ENCODE measurements around the gene SCGB1D1. TPM values are rescaled to one million over a fixed set of nuclear protein-coding genes. Genes with fewer than 3 reads are reported as not detected.

SCGB1D1 gene
- total and polyA plus RNA-seq, 2 experiments from 2014 or later: not detected

DNA sequence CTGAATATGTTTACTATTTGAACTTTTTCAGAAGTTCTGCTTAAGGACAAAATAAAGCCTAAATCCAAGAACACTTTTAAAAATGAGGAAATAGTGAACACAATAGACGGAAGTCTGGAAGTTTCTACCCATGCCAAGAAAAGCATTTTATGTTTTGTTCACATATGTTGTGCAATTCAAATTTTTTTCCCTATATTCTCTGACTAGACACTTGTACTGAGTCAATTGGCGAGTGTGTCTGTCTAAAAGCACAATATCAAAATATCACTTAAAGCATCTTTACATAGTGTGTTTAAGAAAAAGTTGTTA lies 37.0 kb upstream of the SCGB1D1 start (continued):
- TF ChIP-seq, protein P1, sequence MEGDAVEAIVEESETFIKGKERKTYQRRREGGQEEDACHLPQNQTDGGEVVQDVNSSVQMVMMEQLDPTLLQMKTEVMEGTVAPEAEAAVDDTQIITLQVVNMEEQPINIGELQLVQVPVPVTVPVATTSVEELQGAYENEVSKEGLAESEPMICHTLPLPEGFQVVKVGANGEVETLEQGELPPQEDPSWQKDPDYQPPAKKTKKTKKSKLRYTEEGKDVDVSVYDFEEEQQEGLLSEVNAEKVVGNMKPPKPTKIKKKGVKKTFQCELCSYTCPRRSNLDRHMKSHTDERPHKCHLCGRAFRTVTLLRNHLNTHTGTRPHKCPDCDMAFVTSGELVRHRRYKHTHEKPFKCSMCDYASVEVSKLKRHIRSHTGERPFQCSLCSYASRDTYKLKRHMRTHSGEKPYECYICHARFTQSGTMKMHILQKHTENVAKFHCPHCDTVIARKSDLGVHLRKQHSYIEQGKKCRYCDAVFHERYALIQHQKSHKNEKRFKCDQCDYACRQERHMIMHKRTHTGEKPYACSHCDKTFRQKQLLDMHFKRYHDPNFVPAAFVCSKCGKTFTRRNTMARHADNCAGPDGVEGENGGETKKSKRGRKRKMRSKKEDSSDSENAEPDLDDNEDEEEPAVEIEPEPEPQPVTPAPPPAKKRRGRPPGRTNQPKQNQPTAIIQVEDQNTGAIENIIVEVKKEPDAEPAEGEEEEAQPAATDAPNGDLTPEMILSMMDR (conservative IDR thresholded peaks at IDR 0.05; ENCODE audit: low read depth in 2 of 2): no peak
- TF ChIP-seq EZH2 (IDR thresholded peaks at IDR 0.05; ENCODE audit: low read depth, unreplicated experiment) (no peak), REST (IDR thresholded peaks at IDR 0.05; ENCODE audit: unreplicated experiment) (no peak)

DNA sequence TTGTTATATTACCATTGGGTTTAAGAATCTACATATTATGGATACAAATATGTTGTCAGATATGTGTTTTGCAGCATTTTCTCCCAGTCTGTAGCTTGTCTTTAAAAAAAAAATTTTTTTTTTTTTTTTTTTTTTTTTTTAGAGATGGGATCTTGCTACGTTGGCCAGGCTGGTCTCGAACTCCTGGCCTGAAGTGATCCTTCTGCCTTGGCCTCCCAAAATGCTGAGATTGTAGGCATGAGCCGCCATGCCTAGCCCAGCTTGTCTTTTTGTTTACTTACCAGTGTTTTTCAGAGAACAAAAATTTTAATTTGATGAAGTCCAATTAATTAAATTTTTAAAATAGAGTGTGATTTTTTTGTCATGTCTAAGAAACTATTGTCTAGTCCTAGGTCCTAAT lies 36.4 kb upstream of the SCGB1D1 start:
- no peaks in the 10 kb centered on the region; the same call in 1 of the 2 replicates for H4K20me1 ChIP-seq (replicated peaks; ENCODE audit: insufficient read depth)
- Mint-ChIP-seq H3K9me3 (no peaks in the 10 kb centered on the region), H3K27ac (no peak overlapping the region), H3K36me3 (ENCODE audit: low read depth) (peaks cover 45% of the 10 kb centered on the region), H3K4me1 (no peaks in the 10 kb centered on the region), H3K4me3 (no peak overlapping the region), H3K27me3 (ENCODE audit: insufficient read depth, low read depth, poor library complexity) (peaks cover 6% of the 10 kb centered on the region)
- H3K79me2 ChIP-seq (replicated peaks; ENCODE audit: insufficient read depth): no peaks in the 10 kb centered on the region
- H3K4me2 ChIP-seq: no peak overlapping the region
- H3K27ac ChIP-seq (ENCODE audit: low read depth): no peak overlapping the region
- no peaks in the 10 kb centered on the region for H3F3A ChIP-seq (replicated peaks; ENCODE audit: low read depth)
- TF ChIP-seq STAT1 (IDR thresholded peaks at IDR 0.05; ENCODE audit: unreplicated experiment): no peak
- no peak overlapping the region for H2AFZ ChIP-seq
- H3K4me1 ChIP-seq (ENCODE audit: insufficient read depth): no peaks in the 10 kb centered on the region
- no peak for DNase-seq (ENCODE audit: low spot score)
- no peaks in the 10 kb centered on the region for H3K9me2 ChIP-seq (ENCODE audit: insufficient read depth)
- no peak overlapping the region for H3K4me3 ChIP-seq
- H3K27me3 ChIP-seq (ENCODE audit: insufficient read depth): no peaks in the 10 kb centered on the region
- H3K36me3 ChIP-seq (ENCODE audit: insufficient read depth): peaks cover 17% of the 10 kb centered on the region
- ATAC-seq: no peak

DNA sequence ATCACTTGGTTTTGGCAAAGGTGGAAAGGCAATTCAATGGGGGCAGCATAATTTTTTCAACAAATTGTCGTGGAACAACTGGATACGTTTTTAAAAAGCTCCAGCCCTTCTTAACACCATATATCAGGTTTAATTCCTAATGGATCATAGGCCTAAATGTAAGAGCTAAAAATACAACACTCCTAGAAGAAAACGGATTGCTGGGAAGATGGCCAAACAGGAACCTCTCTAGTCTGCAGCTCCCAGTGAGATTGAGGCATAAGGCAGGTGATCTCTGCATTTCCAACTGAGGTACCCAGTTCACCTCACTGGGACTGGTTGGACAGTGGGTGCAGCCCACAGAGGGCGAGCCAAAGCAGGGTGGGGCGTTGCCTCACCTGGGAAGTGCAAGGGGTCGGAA lies 32.4 kb upstream of the SCGB1D1 start:
- no peaks in the 10 kb centered on the region for H3K27me3 Mint-ChIP-seq (ENCODE audit: insufficient read depth, low read depth, poor library complexity)
- H3K4me1 ChIP-seq (ENCODE audit: insufficient read depth): no peaks in the 10 kb centered on the region
- H4K20me1 ChIP-seq (replicated peaks; ENCODE audit: insufficient read depth): no peaks in the 10 kb centered on the region; the same call in 1 of the 2 replicates
- peaks cover 8% of the 10 kb centered on the region for H3K36me3 Mint-ChIP-seq (ENCODE audit: low read depth)
- H3K27me3 ChIP-seq (ENCODE audit: insufficient read depth): no peaks in the 10 kb centered on the region
- H3K4me1 Mint-ChIP-seq: no peaks in the 10 kb centered on the region
- H3K36me3 ChIP-seq (ENCODE audit: insufficient read depth): 0 out of 2 replicates have a peak, but pooled peaks cover 4% of the 10 kb centered on the region
- ATAC-seq (no peak), DNase-seq (ENCODE audit: low spot score) (no peak)
- H3K4me2 ChIP-seq: no peak overlapping the region
- no peak overlapping the region for H3K4me3 ChIP-seq
- no peak overlapping the region for H3K27ac ChIP-seq (ENCODE audit: low read depth)
- no peaks in the 10 kb centered on the region for H3K9me2 ChIP-seq (ENCODE audit: insufficient read depth)
- H3K9me3 Mint-ChIP-seq: no peaks in the 10 kb centered on the region
- no peak overlapping the region for H3K27ac Mint-ChIP-seq
- no peaks in the 10 kb centered on the region for H3F3A ChIP-seq (replicated peaks; ENCODE audit: low read depth)
- H3K4me3 Mint-ChIP-seq: no peak overlapping the region
- no peak overlapping the region for H2AFZ ChIP-seq
- H3K79me2 ChIP-seq (replicated peaks; ENCODE audit: insufficient read depth): no peaks in the 10 kb centered on the region
- TF ChIP-seq EZH2phosphoT487 (IDR thresholded peaks at IDR 0.05; ENCODE audit: unreplicated experiment): no peak
- TF ChIP-seq NANOG (IDR thresholded peaks at IDR 0.05; ENCODE audit: borderline replicate concordance): no peak
- TF ChIP-seq JUNB (IDR thresholded peaks at IDR 0.05; ENCODE audit: unreplicated experiment): no peak
- TF ChIP-seq, protein P1 (conservative IDR thresholded peaks at IDR 0.05; ENCODE audit: low read depth in 2 of 2): no peak
- no peak for TF ChIP-seq CREB1 (CRISPR knock-in tag; IDR thresholded peaks at IDR 0.05; ENCODE audit: low read depth)

Measured in GM23338 (cell line).